Prostate gland (tissue), 2 donors: Measurements from ENCODE around the gene GSTK1. TPM values are rescaled to one million over a fixed set of nuclear protein-coding genes. Genes with fewer than 3 reads are reported as not detected.

Experiments used
- DNase-seq: peaks from one replicate; pipeline ENCODE4 v3.0.0-alpha.2; 2019; ENCODE audit warnings: low spot score
- H3K27ac ChIP-seq, 2 donors: fragments of 200-600 bp; sonication (generic); 2 replicates each; pipeline ENCODE4 v1.5.1; 2017 to 2019
- H3K27me3 ChIP-seq: fragments of 200-600 bp; sonication (generic); replicated peaks from 2 replicates; pipeline ENCODE4 v1.5.1; 2019; ENCODE audit not compliant: insufficient read depth
- H3K36me3 ChIP-seq, 2 donors: fragments of 200-600 bp; sonication (generic); 1 replicate in 1 of 2; 2 replicates in 1 of 2; pipeline versions ENCODE4 v1.5.1 to v1.8.1; 2017 to 2019
- H3K4me1 ChIP-seq: fragments of 200-600 bp; sonication (generic); replicated peaks from 2 replicates; pipeline ENCODE4 v1.5.1; 2019
- H3K4me3 ChIP-seq, 2 donors: fragments of 200-600 bp; sonication (generic); 2 replicates each; pipeline ENCODE4 v1.5.1; 2017 to 2019
- H3K9me3 ChIP-seq: fragments of 200-600 bp; sonication (generic); 2 replicates; pipeline ENCODE4 v1.5.1; 2017
- POLR2A ChIP-seq: fragments of 450-650 bp; IDR thresholded peaks from one replicate; pipeline ENCODE4 v1.6.1; 2016; ENCODE audit warnings: antibody characterized with exemption, mild to moderate bottlenecking
- POLR2AphosphoS5 ChIP-seq: sonication (generic); formaldehyde crosslinking; IDR thresholded peaks from one replicate; pipeline ENCODE4 v1.6.1; 2017; ENCODE audit warnings: antibody characterized with exemption
- WGBS: methylation state at CpG from one replicate; pipeline ENCODE4 v1.1.5; 2018; 5-methylcytosine and 5-hydroxymethylcytosine counted together
- intact Hi-C: fragments of 100-400 bp; cut with DNase I; formaldehyde crosslinking; loops from one replicate; pipeline ENCODE4 v1.14.2; 2022
- total RNA-seq, 2 donors: library from RNA; depleted of rRNA; stranded (reverse); fragments of >200 nt; gene quantifications; one replicate each; pipeline ENCODE4 v1.1.0, GENCODE V29; 2016
- TF ChIP-seq, protein P1 (sequence below), 4 experiments: fragments of 200-600 bp in 2 of 4; fragments of 450-650 bp in 2 of 4; sonication (generic) in 2 of 4; IDR thresholded peaks; 1 replicate in 3 of 4; 2 replicates in 1 of 4; pipeline ENCODE4 v1.5.1; 2016 to 2019; ENCODE audit warnings: antibody characterized with exemption in 4 of 4, mild to moderate bottlenecking in 2 of 4, moderate library complexity in 2 of 4

GSTK1 gene
- total RNA-seq, 2 donors from 2014 or later = 134 to 153 TPM

DNA sequence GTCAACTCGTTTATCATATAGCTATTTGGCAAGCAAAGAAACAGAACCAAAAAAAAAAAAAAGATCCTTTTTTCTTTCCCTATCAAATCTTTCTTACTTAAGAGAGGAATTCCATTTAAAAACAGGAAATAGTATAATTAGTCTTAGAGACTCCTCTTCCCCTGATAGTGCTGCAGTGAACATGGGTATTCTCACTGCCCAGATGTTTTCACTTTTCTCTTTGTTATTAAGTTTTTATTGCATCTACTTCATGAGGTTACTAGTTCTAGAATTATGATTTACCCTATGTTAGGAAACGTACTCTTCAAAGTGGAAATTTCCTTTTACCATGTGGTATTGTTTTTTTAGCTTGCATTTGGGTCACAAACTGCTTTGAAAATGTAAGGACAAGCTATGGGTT lies 33.4 kb downstream of the GSTK1 start:
- Histone ChIP-seq H3K27ac (no peak overlapping the region), H3K27me3 (no peaks in the 10 kb centered on the region), H3K36me3 (peaks cover 2 to 13% of the 10 kb centered on the region in 2 donors), H3K4me1 (peaks cover 10% of the 10 kb centered on the region), H3K9me3 (no peaks in the 10 kb centered on the region), H3K4me3 (no peak overlapping the region)
- TF ChIP-seq POLR2AphosphoS5 (no peak), POLR2A (no peak)
- TF ChIP-seq, protein P1, sequence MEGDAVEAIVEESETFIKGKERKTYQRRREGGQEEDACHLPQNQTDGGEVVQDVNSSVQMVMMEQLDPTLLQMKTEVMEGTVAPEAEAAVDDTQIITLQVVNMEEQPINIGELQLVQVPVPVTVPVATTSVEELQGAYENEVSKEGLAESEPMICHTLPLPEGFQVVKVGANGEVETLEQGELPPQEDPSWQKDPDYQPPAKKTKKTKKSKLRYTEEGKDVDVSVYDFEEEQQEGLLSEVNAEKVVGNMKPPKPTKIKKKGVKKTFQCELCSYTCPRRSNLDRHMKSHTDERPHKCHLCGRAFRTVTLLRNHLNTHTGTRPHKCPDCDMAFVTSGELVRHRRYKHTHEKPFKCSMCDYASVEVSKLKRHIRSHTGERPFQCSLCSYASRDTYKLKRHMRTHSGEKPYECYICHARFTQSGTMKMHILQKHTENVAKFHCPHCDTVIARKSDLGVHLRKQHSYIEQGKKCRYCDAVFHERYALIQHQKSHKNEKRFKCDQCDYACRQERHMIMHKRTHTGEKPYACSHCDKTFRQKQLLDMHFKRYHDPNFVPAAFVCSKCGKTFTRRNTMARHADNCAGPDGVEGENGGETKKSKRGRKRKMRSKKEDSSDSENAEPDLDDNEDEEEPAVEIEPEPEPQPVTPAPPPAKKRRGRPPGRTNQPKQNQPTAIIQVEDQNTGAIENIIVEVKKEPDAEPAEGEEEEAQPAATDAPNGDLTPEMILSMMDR (IDR thresholded peaks at IDR 0.05) = no peak
- intact Hi-C loops = no loop called here
- 49% methylated on average over 2 of the region's 2 CpGs for WGBS
- DNase-seq = no peak

DNA sequence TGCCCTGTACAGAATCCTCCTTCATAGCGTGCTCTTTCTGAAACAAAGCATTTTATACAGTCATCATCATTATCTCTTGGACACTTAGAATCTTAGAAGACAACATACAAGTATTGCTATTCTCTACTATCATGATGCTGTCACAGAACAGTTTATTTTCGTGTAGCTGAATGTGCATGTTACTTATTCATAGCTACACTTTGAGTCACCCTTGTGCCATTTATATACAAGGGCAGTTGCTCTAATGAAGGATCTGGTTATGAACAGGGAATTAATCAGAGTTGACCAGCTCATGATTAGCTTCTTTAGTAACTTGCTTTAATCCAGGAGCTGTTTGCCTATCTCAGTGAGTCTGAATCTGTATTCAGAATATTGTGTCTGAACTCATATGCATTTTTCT lies 36.1 kb downstream of the GSTK1 start:
- TF ChIP-seq POLR2A (no peak), POLR2AphosphoS5 (no peak)
- TF ChIP-seq, protein P1 (IDR thresholded peaks at IDR 0.05) = no peak
- H3K27me3 ChIP-seq = no peaks in the 10 kb centered on the region
- H3K27ac ChIP-seq = no peak overlapping the region
- peaks cover 2 to 7% of the 10 kb centered on the region in 2 donors for H3K36me3 ChIP-seq
- 90% methylated on average over 2 of the region's 2 CpGs for WGBS
- H3K4me1 ChIP-seq = peaks cover 10% of the 10 kb centered on the region
- intact Hi-C loops = no loop called here
- no peak overlapping the region for H3K4me3 ChIP-seq
- no peak for DNase-seq
- H3K9me3 ChIP-seq = no peaks in the 10 kb centered on the region

GRCh38 chr7:143299840-143300239 lies 36.6 kb downstream of the GSTK1 start:
- WGBS = 72% methylated on average over 8 of the region's 8 CpGs
- Histone ChIP-seq H3K9me3 (no peaks in the 10 kb centered on the region), H3K4me3 (no peak overlapping the region), H3K4me1 (peaks cover 10% of the 10 kb centered on the region), H3K27me3 (no peaks in the 10 kb centered on the region), H3K36me3 (peaks cover 2 to 3% of the 10 kb centered on the region in 2 donors), H3K27ac (no peak overlapping the region)
- intact Hi-C loops = loop anchor here (5.0 kb wide), 1 partner anchor 117 kb away; no protein-coding TSS in a partner anchor
- no peak for DNase-seq
- no peak for TF ChIP-seq POLR2AphosphoS5
- no peak for TF ChIP-seq POLR2A
- TF ChIP-seq, protein P1 (IDR thresholded peaks at IDR 0.05) = peak in 2 of 4 experiments; percentile 29 to 37

- TF ChIP-seq, protein P1 (IDR thresholded peaks at IDR 0.05) = no peak
- peak; percentile 70 for TF ChIP-seq POLR2AphosphoS5
- no peak for TF ChIP-seq POLR2A
- DNase-seq = no peak
- Histone ChIP-seq H3K27me3 (no peaks in the 10 kb centered on the region), H3K4me1 (peaks cover 10% of the 10 kb centered on the region), H3K4me3 (no peak overlapping the region), H3K9me3 (no peaks in the 10 kb centered on the region), H3K36me3 (no peaks in the 10 kb centered on the region), H3K27ac (peak overlapping the region; percentile 23 to 41)
- intact Hi-C loops = loop anchor here (5.0 kb wide), 1 partner anchor 116 kb away; no protein-coding TSS in a partner anchor
- 40% methylated on average over 8 of the region's 8 CpGs for WGBS
Observed at GRCh38 chr7:143300959-143301935, 38.0 kb downstream of the GSTK1 start.
